ENCODE data around the gene PPP2R2D.

GRCh38 chr10:131980761-131981428, 80.1 kb downstream of the PPP2R2D start:
- TF ChIP-seq CTCF (IDR thresholded peaks at IDR 0.05), result no peak
- no peak for TF ChIP-seq POLR2AphosphoS5 (IDR thresholded peaks at IDR 0.05; ENCODE audit: low read depth, low read length)
- TF ChIP-seq REST (IDR thresholded peaks at IDR 0.05; ENCODE audit: insufficient read depth in 1 of 2, low read depth in 2 of 2, low read length in 1 of 2), result no peak
